K562 (cell line): ENCODE data around the gene UQCRFS1.

Experiments used
- CTCF ChIP-seq, 3 experiments: IDR thresholded peaks in 2 of 3; conservative IDR thresholded peaks in 1 of 3; 2 replicates each; pipeline ENCODE4 v1.5.1; 2011 to 2012; ENCODE audit warnings: low read length in 3 of 3, mild to moderate bottlenecking in 3 of 3, control low read depth in 2 of 3, improper control_type of control experiment in 1 of 3, inconsistent platforms in 1 of 3, low read depth in 1 of 3, mixed read lengths in 1 of 3, moderate library complexity in 1 of 3; ENCODE audit not compliant: insufficient read depth in 2 of 3
- MAX ChIP-seq: sonication (generic); formaldehyde crosslinking; IDR thresholded peaks from 2 replicates; pipeline ENCODE4 v1.9.0; 2022; ENCODE audit warnings: mild to moderate bottlenecking, missing genetic modification reagents
- POLR2AphosphoS5 ChIP-seq: IDR thresholded peaks from 2 replicates; pipeline ENCODE4 v1.6.1; 2011; ENCODE audit warnings: mild to moderate bottlenecking, low read depth, low read length, moderate library complexity; ENCODE audit not compliant: control insufficient read depth, insufficient read depth
- SIRT6 ChIP-seq: IDR thresholded peaks from one replicate; pipeline ENCODE4 v1.6.1; 2012; ENCODE audit warnings: low read depth, mild to moderate bottlenecking, control low read depth, inconsistent platforms, low read length, moderate library complexity
- TF ChIP-seq, protein P1 (sequence below), 2 experiments: IDR thresholded peaks; 2 replicates each; pipeline ENCODE4 v1.6.1; 2011; ENCODE audit warnings: borderline replicate concordance in 1 of 2, control low read depth in 1 of 2, low read depth in 1 of 2, low read length in 1 of 2, mild to moderate bottlenecking in 1 of 2, mixed read lengths in 1 of 2, moderate library complexity in 1 of 2; ENCODE audit not compliant: insufficient read depth in 1 of 2, insufficient read length in 1 of 2, poor library complexity in 1 of 2, severe bottlenecking in 1 of 2; ENCODE audit errors: extremely low read depth in 1 of 2

DNA sequence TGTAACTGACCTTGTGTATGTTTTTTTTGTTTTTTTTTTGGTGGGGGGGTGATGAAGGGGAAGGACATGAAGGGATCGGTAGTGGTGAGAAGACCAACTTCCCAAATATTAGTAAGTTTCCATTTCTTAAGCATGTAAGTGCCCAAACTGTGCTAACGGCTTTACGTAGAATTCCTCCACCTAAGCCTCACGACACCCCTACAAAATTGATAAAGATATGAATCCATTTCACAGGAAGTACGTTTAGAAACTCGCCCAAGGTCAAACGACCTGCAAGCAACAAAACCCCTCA is 649 bp downstream of the UQCRFS1 start:
- TF ChIP-seq POLR2AphosphoS5 = no peak
- no peak for TF ChIP-seq CTCF (IDR thresholded peaks at IDR 0.05 in 2 of 3, conservative IDR thresholded peaks at IDR 0.05 in 1 of 3; ENCODE audit: insufficient read depth in 2 of 3, low read depth in 1 of 3, low read length in 3 of 3)
- TF ChIP-seq, protein P1, sequence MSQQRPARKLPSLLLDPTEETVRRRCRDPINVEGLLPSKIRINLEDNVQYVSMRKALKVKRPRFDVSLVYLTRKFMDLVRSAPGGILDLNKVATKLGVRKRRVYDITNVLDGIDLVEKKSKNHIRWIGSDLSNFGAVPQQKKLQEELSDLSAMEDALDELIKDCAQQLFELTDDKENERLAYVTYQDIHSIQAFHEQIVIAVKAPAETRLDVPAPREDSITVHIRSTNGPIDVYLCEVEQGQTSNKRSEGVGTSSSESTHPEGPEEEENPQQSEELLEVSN (IDR thresholded peaks at IDR 0.05; ENCODE audit: borderline replicate concordance in 1 of 2, extremely low read depth in 1 of 2, insufficient read depth in 1 of 2, insufficient read length in 1 of 2, low read depth in 1 of 2, low read length in 1 of 2, poor library complexity in 1 of 2, severe bottlenecking in 1 of 2) = no peak
- no peak for TF ChIP-seq SIRT6
- no peak for TF ChIP-seq MAX (CRISPR knock-in tag)
